Natural killer cell (primary cell): ENCODE data around the gene CAP1. TPM values are rescaled to one million over a fixed set of nuclear protein-coding genes. Genes with fewer than 3 reads are reported as not detected.

Experiments used
- ATAC-seq, 3 donors: fragments of 150-1000 bp in 2 of 3; fragments of 200-7000 bp in 1 of 3; cut with Tn5 transposase; 1 replicate in 1 of 3; 2 replicates in 2 of 3; pipeline ENCODE4 v1.10.0; 2021; ENCODE audit warnings: mild to moderate bottlenecking in 2 of 3, moderate library complexity in 2 of 3
- DNase-seq, 2 donors: peaks; one replicate each; pipeline versions ENCODE4 v3.0.0 to v3.0.0-alpha.2; 2013 to 2021; ENCODE audit warnings: mixed read lengths in 1 of 2
- H3K27ac ChIP-seq: one replicate; pipeline ENCODE4 v1.5.1; 2013; ENCODE audit warnings: mild to moderate bottlenecking, low read length
- H3K27me3 ChIP-seq: one replicate; pipeline ENCODE4 v1.6.1; 2013; ENCODE audit warnings: low read length; ENCODE audit not compliant: control insufficient read depth, insufficient read depth
- H3K36me3 ChIP-seq: one replicate; pipeline ENCODE4 v1.6.1; 2013; ENCODE audit warnings: low read length; ENCODE audit not compliant: control insufficient read depth, insufficient read depth
- H3K4me1 ChIP-seq: one replicate; pipeline ENCODE4 v1.6.1; 2013; ENCODE audit warnings: low read length; ENCODE audit not compliant: control insufficient read depth, insufficient read depth
- H3K4me3 ChIP-seq: one replicate; pipeline ENCODE4 v1.5.1; 2013; ENCODE audit warnings: low read length
- H3K9me3 ChIP-seq: one replicate; pipeline ENCODE4 v1.6.1; 2013; ENCODE audit warnings: low read length; ENCODE audit not compliant: control insufficient read depth, insufficient read depth
- H3K27ac Mint-ChIP-seq, 2 donors: one replicate each; pipeline ENCODE4 v1.8.0; 2022; ENCODE audit warnings: mild to moderate bottlenecking in 2 of 2, mixed read lengths in 2 of 2, moderate library complexity in 1 of 2
- H3K27me3 Mint-ChIP-seq, 2 donors: one replicate each; pipeline ENCODE4 v1.8.0; 2022; ENCODE audit warnings: low read depth in 2 of 2, mixed read lengths in 2 of 2
- H3K36me3 Mint-ChIP-seq: one replicate; pipeline ENCODE4 v1.8.0; 2022; ENCODE audit warnings: mixed read lengths
- H3K4me1 Mint-ChIP-seq, 2 donors: one replicate each; pipeline ENCODE4 v1.8.0; 2022; ENCODE audit warnings: mixed read lengths in 2 of 2
- H3K4me3 Mint-ChIP-seq: one replicate; pipeline ENCODE4 v1.8.0; 2022; ENCODE audit warnings: mild to moderate bottlenecking, moderate library complexity, mixed read lengths
- H3K9me3 Mint-ChIP-seq, 2 donors: one replicate each; pipeline ENCODE4 v1.8.0; 2022; ENCODE audit warnings: mixed read lengths in 2 of 2
- WGBS: methylation state at CpG from one replicate; pipeline ENCODE4 v1.1.7; 2013; ENCODE audit warnings: missing lambda C conversion rate; ENCODE audit not compliant: insufficient coverage; 5-methylcytosine and 5-hydroxymethylcytosine counted together
- intact Hi-C: fragments of 100-400 bp; cut with micrococcal nuclease; formaldehyde crosslinking; loops from one replicate; pipeline ENCODE4 v1.14.2; 2022
- total RNA-seq, 4 donors: library from RNA; stranded (reverse); fragments of 120-200 nt in 1 of 4; gene quantifications; one replicate each; pipeline versions ENCODE4 v1.2.3 to v1.2.4, GENCODE V29; 2013 to 2022
- TF ChIP-seq, protein P1 (sequence below): fragments of 200-600 bp; IDR thresholded peaks from one replicate; pipeline ENCODE4 v1.8.0; 2022; ENCODE audit warnings: antibody characterized with exemption

Gene CAP1
- total RNA-seq, 3 donors from 2014 or later (not counting 1 experiment from before 2014, with no cell fraction given) = 482 to 541 (median 537) TPM

DNA sequence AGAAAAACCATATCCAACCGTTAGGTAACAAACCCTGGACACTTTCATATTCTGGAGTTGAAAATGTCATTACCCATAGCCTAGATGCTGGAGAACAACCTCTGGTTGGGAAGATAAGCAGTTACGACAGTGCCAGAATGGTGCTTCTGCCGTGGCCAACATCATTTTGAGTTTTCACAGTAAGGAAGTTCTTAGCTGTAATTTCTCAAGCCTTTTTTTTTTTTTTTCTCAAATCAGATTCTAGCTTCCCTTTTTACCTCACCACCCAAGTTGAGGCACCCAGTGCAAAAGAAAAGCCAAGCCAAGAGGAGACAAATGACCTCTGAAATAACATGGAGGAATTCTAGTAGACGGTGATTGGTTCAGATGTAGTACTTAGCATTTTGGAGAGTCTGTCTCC is 34.7 kb downstream of the CAP1 start:
- H3K4me1 Mint-ChIP-seq = peaks cover 0 to 22% of the 10 kb centered on the region in 2 donors
- H3K9me3 Mint-ChIP-seq = no peaks in the 10 kb centered on the region
- no peaks in the 10 kb centered on the region for H3K27me3 ChIP-seq
- ATAC-seq = no peak
- no peak for DNase-seq
- intact Hi-C loops = loop anchor here (10.0 kb wide), 1 partner anchor 330 kb away; no protein-coding TSS in a partner anchor
- peaks cover 17% of the 10 kb centered on the region for H3K36me3 Mint-ChIP-seq
- no peak overlapping the region for H3K4me3 ChIP-seq
- no peaks in the 10 kb centered on the region for H3K9me3 ChIP-seq
- peak overlapping the region; percentile 65 to 74 for H3K27ac Mint-ChIP-seq
- 71% methylated on average over 4 of the region's 4 CpGs for WGBS
- peaks cover 3% of the 10 kb centered on the region for H3K4me1 ChIP-seq
- H3K36me3 ChIP-seq = peaks cover 50% of the 10 kb centered on the region
- H3K27ac ChIP-seq = no peak overlapping the region
- H3K4me3 Mint-ChIP-seq = no peak overlapping the region
- TF ChIP-seq, protein P1, sequence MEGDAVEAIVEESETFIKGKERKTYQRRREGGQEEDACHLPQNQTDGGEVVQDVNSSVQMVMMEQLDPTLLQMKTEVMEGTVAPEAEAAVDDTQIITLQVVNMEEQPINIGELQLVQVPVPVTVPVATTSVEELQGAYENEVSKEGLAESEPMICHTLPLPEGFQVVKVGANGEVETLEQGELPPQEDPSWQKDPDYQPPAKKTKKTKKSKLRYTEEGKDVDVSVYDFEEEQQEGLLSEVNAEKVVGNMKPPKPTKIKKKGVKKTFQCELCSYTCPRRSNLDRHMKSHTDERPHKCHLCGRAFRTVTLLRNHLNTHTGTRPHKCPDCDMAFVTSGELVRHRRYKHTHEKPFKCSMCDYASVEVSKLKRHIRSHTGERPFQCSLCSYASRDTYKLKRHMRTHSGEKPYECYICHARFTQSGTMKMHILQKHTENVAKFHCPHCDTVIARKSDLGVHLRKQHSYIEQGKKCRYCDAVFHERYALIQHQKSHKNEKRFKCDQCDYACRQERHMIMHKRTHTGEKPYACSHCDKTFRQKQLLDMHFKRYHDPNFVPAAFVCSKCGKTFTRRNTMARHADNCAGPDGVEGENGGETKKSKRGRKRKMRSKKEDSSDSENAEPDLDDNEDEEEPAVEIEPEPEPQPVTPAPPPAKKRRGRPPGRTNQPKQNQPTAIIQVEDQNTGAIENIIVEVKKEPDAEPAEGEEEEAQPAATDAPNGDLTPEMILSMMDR = no peak
- H3K27me3 Mint-ChIP-seq = no peaks in the 10 kb centered on the region

DNA sequence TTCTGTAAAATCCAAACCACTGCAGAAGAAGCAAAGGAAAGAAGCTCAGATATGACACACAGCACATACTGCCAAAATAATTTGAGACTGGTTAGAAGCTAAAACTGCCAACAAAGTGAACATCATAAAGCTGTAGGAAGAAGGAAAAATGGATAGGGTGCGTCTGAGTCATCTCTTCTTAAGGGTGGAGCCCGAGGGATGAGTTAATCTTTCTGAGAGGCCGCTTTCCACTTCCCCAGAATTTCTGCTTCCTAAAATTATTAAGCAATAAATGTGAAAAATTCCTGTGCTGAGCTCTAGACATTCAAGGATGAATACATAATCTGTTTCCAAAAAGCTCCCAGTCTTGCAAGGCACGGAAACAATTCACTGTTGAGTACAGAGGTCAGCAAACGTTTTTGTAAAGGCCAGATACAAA is 36.4 kb downstream of the CAP1 start:
- Histone ChIP-seq H3K4me3 (no peak overlapping the region), H3K36me3 (peaks cover 34% of the 10 kb centered on the region), H3K9me3 (no peaks in the 10 kb centered on the region), H3K4me1 (peaks cover 6% of the 10 kb centered on the region), H3K27me3 (no peaks in the 10 kb centered on the region), H3K27ac (no peak overlapping the region)
- WGBS = 85% methylated on average over 3 of the region's 5 CpGs
- Mint-ChIP-seq H3K4me3 (no peak overlapping the region), H3K27ac (peak overlapping the region; percentile 42 to 65), H3K9me3 (no peaks in the 10 kb centered on the region), H3K27me3 (no peaks in the 10 kb centered on the region), H3K36me3 (peaks cover 10% of the 10 kb centered on the region), H3K4me1 (peaks cover 0 to 23% of the 10 kb centered on the region in 2 donors)
- DNase-seq (no peak), ATAC-seq (no peak)
- intact Hi-C loops = loop anchor here (10.0 kb wide), 1 partner anchor 328 kb away; no protein-coding TSS in a partner anchor
- TF ChIP-seq, protein P1 = no peak

DNA sequence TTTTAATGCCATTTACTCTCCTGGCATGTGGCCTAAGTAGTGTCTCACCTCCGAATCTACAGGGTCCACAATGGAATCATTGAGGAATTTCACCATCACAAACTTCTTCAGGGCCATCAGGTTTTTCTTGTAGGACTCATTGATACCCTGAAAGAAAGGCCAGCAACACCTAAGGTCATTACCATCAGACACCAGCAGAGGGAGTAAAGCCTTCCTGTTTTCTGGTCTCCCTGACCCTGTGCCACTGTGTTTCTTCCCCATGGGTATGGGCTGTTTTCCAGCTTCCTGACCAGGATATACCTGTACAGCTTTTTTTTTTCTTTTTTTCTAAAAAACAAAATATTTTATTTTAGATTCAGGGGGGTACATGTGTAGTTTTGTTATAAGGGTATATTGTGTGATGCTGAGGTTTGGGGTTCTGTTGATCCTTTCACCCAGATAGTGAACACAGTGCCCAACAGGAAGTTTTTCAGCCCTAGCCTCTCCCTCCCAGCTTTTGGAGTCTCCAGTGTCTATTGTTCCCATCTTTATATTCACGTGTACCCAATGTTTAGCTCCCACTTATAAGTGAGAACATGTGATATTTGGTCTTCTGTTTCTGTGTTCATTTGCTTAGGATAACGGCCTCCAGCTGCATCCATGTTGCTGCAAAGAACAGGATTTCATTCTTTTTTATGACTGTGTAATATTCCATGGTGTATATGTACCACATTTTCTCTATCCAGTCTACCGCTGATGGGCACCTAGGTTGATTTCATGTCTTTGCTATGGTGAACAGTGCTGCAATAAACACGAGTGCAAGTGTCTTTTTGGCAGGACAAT is 38.2 kb downstream of the CAP1 start:
- H3K4me1 Mint-ChIP-seq = peaks cover 0 to 21% of the 10 kb centered on the region in 2 donors
- Histone ChIP-seq H3K4me3 (no peak overlapping the region), H3K27ac (no peak overlapping the region), H3K9me3 (no peaks in the 10 kb centered on the region), H3K36me3 (peaks cover 18% of the 10 kb centered on the region), H3K4me1 (peaks cover 6% of the 10 kb centered on the region), H3K27me3 (no peaks in the 10 kb centered on the region)
- H3K27me3 Mint-ChIP-seq = no peaks in the 10 kb centered on the region
- TF ChIP-seq, protein P1 = peak; percentile 84
- WGBS = 94% methylated on average over 5 of the region's 5 CpGs
- no peaks in the 10 kb centered on the region for H3K36me3 Mint-ChIP-seq
- no peaks in the 10 kb centered on the region for H3K9me3 Mint-ChIP-seq
- intact Hi-C loops = loop anchor here (10.0 kb wide), 1 partner anchor 326 kb away; no protein-coding TSS in a partner anchor
- DNase-seq = peak in 1 of 2 donors; percentile 81
- H3K27ac Mint-ChIP-seq = peak overlapping the region; percentile 42 to 44
- no peak overlapping the region for H3K4me3 Mint-ChIP-seq
- peak; percentile 81 to 95 (median 83) for ATAC-seq
